LoVo (cell line): ENCODE results near the gene GSTM3.
"Not testable (repeated sequence)": the region's sequence is repeated elsewhere in the genome, so short reads cannot be mapped to it uniquely, and the experiment has no call there.

Source experiments
- DNase-seq: peaks from one replicate; pipeline ENCODE4 v3.0.0-alpha.2; 2016; ENCODE audit warnings: low spot score

Gene GSTM3

GRCh38 chr1:109761227-109762038 lies 20.6 kb upstream of the GSTM3 start:
- no peak for DNase-seq

GRCh38 chr1:109760581-109761226 lies 19.9 kb upstream of the GSTM3 start:
- DNase-seq: no peak

DNA sequence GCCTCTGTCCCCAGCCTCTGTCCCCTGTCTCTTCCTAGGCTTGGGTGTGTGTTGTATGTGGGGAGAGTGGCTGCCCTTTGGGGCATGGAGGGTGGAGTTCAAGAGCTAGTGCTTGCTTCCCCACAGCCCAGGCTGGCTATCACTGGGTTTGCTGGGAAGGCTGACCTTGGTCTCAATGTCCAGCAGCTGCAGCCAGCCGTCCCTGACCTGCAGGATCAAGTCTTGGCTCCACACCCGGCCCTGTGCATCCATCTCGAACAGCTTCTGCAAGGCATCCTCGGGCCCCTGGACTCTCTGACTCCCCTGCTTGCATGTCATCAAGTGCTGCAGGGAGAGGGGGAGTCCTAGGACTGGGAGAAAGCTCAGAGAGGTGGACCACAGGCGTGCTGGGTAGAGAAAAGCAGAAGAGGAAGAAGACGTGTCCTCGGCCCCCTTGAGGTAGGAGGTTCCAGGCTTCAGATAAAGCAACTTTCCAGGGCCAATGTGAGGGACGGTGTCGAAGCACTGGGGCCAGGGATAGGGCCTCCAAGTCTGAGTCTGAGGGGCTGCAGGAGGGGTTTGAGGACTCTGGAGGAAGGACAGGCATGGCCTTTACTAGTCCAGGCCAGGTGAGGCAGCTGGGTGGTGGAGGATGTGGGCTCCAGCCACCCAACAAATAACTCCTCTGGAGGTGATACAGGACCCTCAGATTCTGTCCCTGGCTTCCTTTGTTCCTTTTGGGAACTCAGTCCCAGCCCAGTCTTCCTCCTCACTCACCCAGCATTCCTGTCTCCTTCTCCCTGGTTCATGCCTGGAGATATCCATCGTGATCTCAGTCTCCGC lies 18.9 kb upstream of the GSTM3 start:
- no peak for DNase-seq

GRCh38 chr1:109757936-109758786 lies 17.3 kb upstream of the GSTM3 start:
- DNase-seq: no peak

GRCh38 chr1:109756848-109757521 lies 16.1 kb upstream of the GSTM3 start:
- no peak for DNase-seq

GRCh38 chr1:109756325-109756724 lies 15.5 kb upstream of the GSTM3 start:
- DNase-seq: not testable (repeated sequence)

DNA sequence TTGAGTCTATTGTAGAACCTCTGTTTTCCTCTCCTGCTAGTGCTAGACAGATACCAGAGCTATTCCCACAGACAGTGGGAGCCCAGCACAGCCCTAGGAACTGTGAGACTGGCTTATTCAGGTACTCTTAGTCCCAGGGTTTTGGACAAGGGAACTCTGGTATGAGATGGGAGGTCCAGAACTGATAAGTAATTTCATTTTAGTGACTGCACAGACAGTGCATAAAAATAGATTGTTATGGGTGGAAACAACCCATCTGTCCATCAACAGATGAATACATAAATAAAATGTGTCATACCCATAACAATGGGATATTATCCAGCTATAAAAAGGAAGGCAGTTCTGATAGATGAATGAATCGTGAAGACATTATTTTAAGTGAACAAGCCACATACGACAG lies 13.9 kb upstream of the GSTM3 start:
- DNase-seq: no peak

DNA sequence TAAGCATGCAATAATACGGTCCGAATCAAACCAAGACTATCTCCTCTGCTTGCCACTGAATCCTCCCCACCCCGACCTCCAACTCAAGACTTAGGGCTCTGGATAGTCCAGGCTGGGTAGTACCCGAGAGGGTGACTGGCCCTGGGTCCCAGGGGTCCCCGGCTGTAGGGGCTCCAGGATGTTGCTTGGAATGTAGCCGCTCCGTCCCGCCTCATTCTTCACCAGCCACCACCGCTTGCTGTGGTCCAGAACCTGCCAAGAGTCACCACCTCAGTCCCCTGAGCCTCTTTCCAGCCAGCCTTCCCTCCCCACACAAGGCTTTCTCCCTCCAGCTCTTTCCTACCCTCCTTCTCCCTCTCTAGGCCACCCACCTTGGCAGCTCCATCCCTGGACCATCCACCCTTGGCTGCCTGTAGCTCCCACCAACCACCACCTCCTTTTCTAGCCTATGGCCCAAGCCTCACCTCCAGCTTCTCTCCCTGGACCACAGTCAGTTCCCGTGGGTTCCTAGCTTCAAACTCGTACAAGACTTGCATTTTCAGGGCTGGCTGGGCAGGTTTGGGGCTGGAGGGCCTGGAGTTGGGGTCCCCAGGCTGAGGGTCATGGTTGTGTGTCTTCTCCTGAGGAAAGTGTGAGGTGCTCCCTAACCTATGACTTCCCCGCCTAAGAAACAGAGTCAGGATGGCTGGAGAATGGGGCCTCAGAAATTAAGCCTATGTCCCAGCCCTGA lies 10.9 kb upstream of the GSTM3 start:
- DNase-seq: no peak

- DNase-seq: no peak
Observed at GRCh38 chr1:109750920-109751319, 10.1 kb upstream of the GSTM3 start.

GRCh38 chr1:109750241-109750882 lies 9.5 kb upstream of the GSTM3 start:
- DNase-seq: no peak

GRCh38 chr1:109749221-109749620 lies 8.4 kb upstream of the GSTM3 start:
- no peak for DNase-seq

GRCh38 chr1:109748311-109748710 lies 7.5 kb upstream of the GSTM3 start:
- DNase-seq: not testable (repeated sequence)

- peak; percentile 56 for DNase-seq
Observed at GRCh38 chr1:109739738-109740614, 862 bp downstream of the GSTM3 start.

GRCh38 chr1:109733236-109733870 lies 7.5 kb downstream of the GSTM3 start:
- DNase-seq: no peak

- DNase-seq: no peak
Observed at GRCh38 chr1:109732390-109732881, 8.4 kb downstream of the GSTM3 start.

DNA sequence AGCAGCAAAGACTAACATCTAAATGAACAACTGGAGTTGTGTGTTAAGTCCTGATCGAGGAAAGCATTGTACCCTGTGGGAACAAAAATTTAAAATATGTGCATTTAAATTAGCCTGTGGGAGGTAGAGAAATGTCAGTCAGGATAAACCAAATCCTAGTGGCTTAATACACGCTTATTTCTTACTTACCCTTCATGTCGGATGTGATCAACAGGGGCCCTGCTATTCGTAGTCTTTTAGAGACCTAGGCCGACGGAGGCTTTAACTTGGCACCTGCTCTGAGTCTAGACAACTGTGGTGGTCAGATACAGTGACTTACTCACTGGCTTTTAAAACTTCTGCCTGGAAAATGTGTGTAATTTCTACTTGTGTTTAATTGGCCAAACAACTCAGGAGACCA lies 10.2 kb downstream of the GSTM3 start:
- DNase-seq: no peak

DNA sequence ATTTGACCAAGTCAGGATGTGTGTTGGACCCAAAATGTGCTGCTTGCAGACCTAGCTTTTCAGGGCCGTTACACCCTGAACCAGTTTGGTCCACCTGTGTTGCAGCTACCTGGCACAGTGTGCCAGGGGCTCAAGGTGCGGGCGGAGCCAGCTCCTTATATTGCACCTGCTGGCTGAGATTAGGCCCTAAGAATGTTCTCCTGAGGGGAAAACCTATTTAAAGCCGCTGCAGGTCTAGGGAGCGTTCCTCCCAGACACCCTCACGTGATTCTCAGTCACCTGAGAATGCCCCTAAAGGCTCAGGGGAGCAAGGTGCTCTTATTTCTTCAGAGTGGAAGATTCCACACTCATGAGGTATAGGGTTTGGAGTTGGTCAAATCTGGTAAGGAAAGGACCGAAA lies 12.0 kb downstream of the GSTM3 start:
- DNase-seq: no peak

GRCh38 chr1:109726728-109727373 lies 14.0 kb downstream of the GSTM3 start:
- DNase-seq: no peak
